GM19351 (cell line): ENCODE measurements around the gene SMIM14.
"Not testable (repeated sequence)": the region's sequence is repeated elsewhere in the genome, so short reads cannot be mapped to it uniquely, and the experiment has no call there.

Source experiments
- ATAC-seq: cut with Tn5 transposase; IDR thresholded peaks from one replicate; pipeline ENCODE4 v1.9.1; 2021; ENCODE audit warnings: mild to moderate bottlenecking, moderate library complexity; ENCODE audit not compliant: unreplicated experiment

Gene SMIM14

GRCh38 chr4:39648827-39649558 is 10.3 kb upstream of the SMIM14 start:
- ATAC-seq = no peak

- ATAC-seq = no peak
Observed at GRCh38 chr4:39648213-39648612, 9.5 kb upstream of the SMIM14 start.

GRCh38 chr4:39642885-39643552 is 4.4 kb upstream of the SMIM14 start:
- ATAC-seq = no peak

GRCh38 chr4:39641451-39641850 is 2.8 kb upstream of the SMIM14 start:
- no peak for ATAC-seq

- ATAC-seq = peak; percentile 17
Observed at GRCh38 chr4:39637586-39638353, 895 bp downstream of the SMIM14 start.

GRCh38 chr4:39637221-39637585 is 1.5 kb downstream of the SMIM14 start:
- no peak for ATAC-seq

- no peak for ATAC-seq
Observed at GRCh38 chr4:39636531-39637184, 2.0 kb downstream of the SMIM14 start.

- no peak for ATAC-seq
Observed at GRCh38 chr4:39635023-39635422, 3.6 kb downstream of the SMIM14 start.

- ATAC-seq = peak; percentile 73
Observed at GRCh38 chr4:39631700-39632079, 7.0 kb downstream of the SMIM14 start.

- no peak for ATAC-seq
Observed at GRCh38 chr4:39627413-39627812, 11.3 kb downstream of the SMIM14 start.

GRCh38 chr4:39626913-39627312 is 11.8 kb downstream of the SMIM14 start:
- no peak for ATAC-seq

- ATAC-seq = peak; percentile 64
Observed at GRCh38 chr4:39626261-39626660, 12.4 kb downstream of the SMIM14 start.

GRCh38 chr4:39621582-39621981 is 17.1 kb downstream of the SMIM14 start:
- ATAC-seq = no peak

GRCh38 chr4:39620551-39621313 is 17.9 kb downstream of the SMIM14 start:
- ATAC-seq = no peak

- ATAC-seq = no peak
Observed at GRCh38 chr4:39617534-39617933, 21.1 kb downstream of the SMIM14 start.

GRCh38 chr4:39616651-39617050 is 22.0 kb downstream of the SMIM14 start:
- ATAC-seq = no peak

GRCh38 chr4:39616112-39616511 is 22.6 kb downstream of the SMIM14 start:
- not testable (repeated sequence) for ATAC-seq

GRCh38 chr4:39614487-39615162 is 24.0 kb downstream of the SMIM14 start:
- no peak for ATAC-seq

GRCh38 chr4:39613093-39613656 is 25.5 kb downstream of the SMIM14 start:
- ATAC-seq = no peak

GRCh38 chr4:39609454-39609931 is 29.2 kb downstream of the SMIM14 start:
- ATAC-seq = peak; percentile 93
